Endothelial cell of umbilical vein (primary cell): ENCODE measurements around the gene SOX14. TPM values are rescaled to one million over a fixed set of nuclear protein-coding genes. Genes with fewer than 3 reads are reported as not detected.

Experiments used
- BruUV-seq: library from RNA; stranded (reverse); fragments of 400-500 nt; replicated peaks from 2 replicates; lab custom pipeline; 2021; lab: Mats Ljungman, UMichigan
- CTCF ChIA-PET: fragments of 300-600, 350-600 bp; sonication (Branson Sonifier 250); formaldehyde crosslinking; loops from one replicate; lab custom pipeline; 2021; ENCODE audit warnings: antibody characterized with exemption, inconsistent platforms; lab: Charles Lee
- POLR2A ChIA-PET: fragments of 300-600, 350-600 bp; sonication (Branson Sonifier 250); formaldehyde crosslinking; loops from one replicate; lab custom pipeline; 2021; ENCODE audit warnings: antibody characterized with exemption, inconsistent platforms; lab: Charles Lee
- DNase-seq: peaks from one replicate; pipeline ENCODE4 v3.0.0-alpha.2; 2011; ENCODE audit warnings: low read depth, low spot score
- FAIRE-seq: peaks from 2 replicates; lab custom pipeline; 2011; peaks lifted over from hg19 to GRCh38; lab: Jason Lieb, UNC
- H2AFZ ChIP-seq: 2 replicates; pipeline ENCODE4 v1.6.0; 2012; ENCODE audit warnings: low read depth, low read length, control low read depth, inconsistent platforms
- H3K27ac ChIP-seq: 2 replicates; pipeline ENCODE4 v1.5.1; 2011; ENCODE audit warnings: low read depth, mild to moderate bottlenecking, control low read depth, low read length, moderate library complexity; ENCODE audit not compliant: insufficient read depth
- H3K27me3 ChIP-seq, 2 experiments: 2 replicates each; pipeline versions ENCODE4 v1.6.0 to v1.6.1; 2011; ENCODE audit warnings: low read length in 2 of 2, mixed read lengths in 1 of 2; ENCODE audit not compliant: control insufficient read depth in 2 of 2, insufficient read depth in 2 of 2
- H3K36me3 ChIP-seq, 2 experiments: 2 replicates in 1 of 2; 3 replicates in 1 of 2; pipeline ENCODE4 v1.5.1; 2011; ENCODE audit warnings: low read length in 2 of 2, mild to moderate bottlenecking in 1 of 2, moderate library complexity in 1 of 2; ENCODE audit not compliant: control insufficient read depth in 2 of 2, insufficient read depth in 2 of 2; ENCODE audit errors: extremely low read depth in 1 of 2
- H3K4me1 ChIP-seq: 3 replicates; pipeline ENCODE4 v1.5.1; 2011; ENCODE audit warnings: mild to moderate bottlenecking, low read length; ENCODE audit not compliant: control insufficient read depth, insufficient read depth; ENCODE audit errors: extremely low read depth
- H3K4me2 ChIP-seq: 2 replicates; pipeline ENCODE4 v1.6.1; 2011; ENCODE audit warnings: low read length, control low read depth, mixed read lengths; ENCODE audit not compliant: insufficient read depth
- H3K4me3 ChIP-seq, 3 experiments: fragments of 200-600 bp in 1 of 3; sonication (generic), shearing (Covaris generic) in 1 of 3; replicated peaks in 1 of 3; 2 replicates each; pipeline ENCODE4 v1.5.1; 2011 to 2016; ENCODE audit warnings: control low read depth in 3 of 3, low read length in 3 of 3, mild to moderate bottlenecking in 2 of 3, inconsistent platforms in 1 of 3, low read depth in 1 of 3, moderate library complexity in 1 of 3; ENCODE audit not compliant: insufficient read depth in 1 of 3
- H3K79me2 ChIP-seq: 2 replicates; pipeline ENCODE4 v1.6.0; 2012; ENCODE audit warnings: low read length, inconsistent platforms; ENCODE audit not compliant: control insufficient read depth, insufficient read depth
- H3K9ac ChIP-seq: replicated peaks from 2 replicates; pipeline ENCODE3; 2011; ENCODE audit warnings: low read length, control low read depth; ENCODE audit not compliant: insufficient read depth; ENCODE audit errors: extremely low read depth
- H3K9me1 ChIP-seq: replicated peaks from 3 replicates; pipeline ENCODE4 v1.6.0; 2011; ENCODE audit warnings: mild to moderate bottlenecking, low read length; ENCODE audit not compliant: control insufficient read depth, insufficient read depth; ENCODE audit errors: extremely low read depth
- H3K9me3 ChIP-seq: replicated peaks from 2 replicates; pipeline ENCODE4 v1.5.1; 2012; ENCODE audit warnings: low read length, inconsistent platforms; ENCODE audit not compliant: control insufficient read depth, insufficient read depth
- H4K20me1 ChIP-seq: replicated peaks from 2 replicates; pipeline ENCODE3; 2011; ENCODE audit warnings: mild to moderate bottlenecking, low read length; ENCODE audit not compliant: control insufficient read depth, insufficient read depth; ENCODE audit errors: extremely low read depth
- FOS ChIP-seq: IDR thresholded peaks from 2 replicates; pipeline ENCODE4 v1.6.1; 2011; ENCODE audit warnings: mild to moderate bottlenecking, low read length, moderate library complexity, borderline replicate concordance; ENCODE audit not compliant: insufficient read depth
- POLR2AphosphoS5 ChIP-seq: IDR thresholded peaks from 2 replicates; pipeline ENCODE4 v1.6.1; 2012; ENCODE audit warnings: low read depth, mild to moderate bottlenecking, control low read depth, low read length, moderate library complexity; ENCODE audit not compliant: insufficient read depth
- dilution Hi-C: fragments of 300-500 bp; cut with MboI; formaldehyde crosslinking; loops from one replicate; pipeline ENCODE4 v1.15.0; 2019; ENCODE audit warnings: low sequenced_read_pairs; ENCODE audit not compliant: extremely low pct_ligation_motif_present
- intact Hi-C: fragments of 100-400 bp; cut with micrococcal nuclease; formaldehyde crosslinking; loops from one replicate; pipeline ENCODE4 v1.10.0; 2022
- polyA plus RNA-seq, 4 experiments: library from polyadenylated mRNA; depleted of rRNA in 3 of 4; stranded (reverse) in 3 of 4; unstranded in 1 of 4; fragments of >200 nt; gene quantifications; 2 replicates each; pipeline versions ENCODE4 v1.2.1 to v1.2.3, GENCODE V29; 2011 to 2012; ENCODE audit warnings: missing spikeins in 1 of 4
- total RNA-seq: library from RNA; stranded (reverse); gene quantifications from 2 replicates; pipeline ENCODE4 v1.2.3, GENCODE V29; 2021
- TF ChIP-seq, protein P1 (sequence below): IDR thresholded peaks from 2 replicates; pipeline ENCODE4 v1.6.1; 2011; ENCODE audit not compliant: insufficient read depth, insufficient read length

The SOX14 gene
- total and polyA plus RNA-seq, 2 donors (not counting 3 experiments of a cell fraction or from before 2014, with no cell fraction given): not detected

DNA sequence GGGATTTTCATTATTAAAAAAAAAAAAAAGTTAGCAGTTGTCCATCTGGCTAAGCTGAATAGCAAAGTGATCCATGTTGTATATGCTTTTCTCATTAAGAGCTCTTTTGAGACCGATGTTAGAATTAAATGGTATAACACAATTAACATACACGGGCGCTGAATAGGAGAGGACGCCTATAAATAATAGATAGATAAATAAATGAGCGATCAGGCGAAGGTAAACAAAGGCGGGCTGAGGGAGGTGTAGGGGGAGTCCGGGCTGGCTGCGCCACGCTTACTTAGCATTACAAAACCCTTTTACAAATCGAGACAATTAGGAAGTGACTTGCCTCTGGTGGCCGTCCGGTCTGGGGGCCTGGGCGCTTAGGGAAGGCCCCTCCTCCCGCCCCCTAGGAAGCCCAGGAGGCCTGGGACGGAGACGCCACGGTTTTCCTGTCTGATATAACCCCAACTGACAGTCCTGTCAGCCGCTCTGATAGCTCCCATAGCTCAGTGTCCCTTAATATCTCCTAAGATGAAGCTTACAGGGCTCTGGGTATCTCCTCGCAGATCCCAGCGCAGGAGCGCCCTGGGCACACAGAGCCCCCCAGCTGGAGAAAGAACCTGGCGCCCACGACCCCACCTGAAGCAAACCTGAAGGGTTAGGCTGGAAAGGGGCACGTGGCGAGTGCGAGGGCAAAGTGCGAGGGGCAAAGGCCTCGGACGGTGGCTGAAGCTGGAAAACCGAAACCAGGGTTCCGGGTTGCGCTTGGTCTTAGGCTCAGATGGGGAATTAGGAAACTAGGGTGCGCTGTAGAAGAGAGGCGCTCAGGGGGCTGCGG, 3.6 kb downstream of the SOX14 start:
- Histone ChIP-seq H3K4me2 (peak overlapping the region; percentile 49), H3K36me3 (no peaks in the 10 kb centered on the region), H3K4me3 (peak overlapping the region in 2 of 3 experiments; percentile 2 to 15), H3K27me3 (peaks cover 94 to 99% of the 10 kb centered on the region in 2 experiments), H3K9me3 (no peaks in the 10 kb centered on the region), H2AFZ (no peak overlapping the region), H4K20me1 (no peaks in the 10 kb centered on the region), H3K9ac (no peak overlapping the region), H3K79me2 (no peaks in the 10 kb centered on the region), H3K9me1 (no peaks in the 10 kb centered on the region), H3K4me1 (peaks cover 3% of the 10 kb centered on the region), H3K27ac (no peak overlapping the region)
- no peak for FAIRE-seq
- intact Hi-C loops (no loop called here), dilution Hi-C loops (no loop called here)
- no peak for TF ChIP-seq FOS
- TF ChIP-seq POLR2AphosphoS5: no peak
- TF ChIP-seq, protein P1, sequence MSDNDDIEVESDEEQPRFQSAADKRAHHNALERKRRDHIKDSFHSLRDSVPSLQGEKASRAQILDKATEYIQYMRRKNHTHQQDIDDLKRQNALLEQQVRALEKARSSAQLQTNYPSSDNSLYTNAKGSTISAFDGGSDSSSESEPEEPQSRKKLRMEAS: no peak
- ChIA-PET CTCF (interaction anchor here (1.1 kb wide), 1 partner anchor 18 kb away, joined by 3 read pairs; no protein-coding TSS in a partner anchor), POLR2A (no interaction called here)
- DNase-seq: no peak
- no TSS peak for BruUV-seq
